H1 (cell line): ENCODE results near the gene GGA1. TPM values are rescaled to one million over a fixed set of nuclear protein-coding genes. Genes with fewer than 3 reads are reported as not detected.

ENCODE experiments used
- BRCA1 ChIP-seq: IDR thresholded peaks from 2 replicates; pipeline ENCODE4 v1.6.1; 2012; ENCODE audit warnings: low read depth, low read length, improper control_type of control experiment
- CBX5 ChIP-seq: fragments of 300-800, 300-1000 bp; sonication (generic); IDR thresholded peaks from 2 replicates; pipeline ENCODE4 v1.7.1; 2016; ENCODE audit warnings: antibody characterized with exemption, low read length, low read depth
- GTF2F1 ChIP-seq: IDR thresholded peaks from 2 replicates; pipeline ENCODE4 v1.6.1; 2012; ENCODE audit warnings: low read depth, low read length, improper control_type of control experiment, borderline replicate concordance
- NRF1 ChIP-seq: IDR thresholded peaks from 2 replicates; pipeline ENCODE4 v1.6.1; 2011; ENCODE audit warnings: mild to moderate bottlenecking, low read depth, low read length, improper control_type of control experiment
- TAF1 ChIP-seq: IDR thresholded peaks from 2 replicates; pipeline ENCODE4 v1.6.1; 2011; ENCODE audit warnings: mild to moderate bottlenecking, low read depth, low read length
- polyA plus RNA-seq, 7 experiments: library from polyadenylated mRNA; depleted of rRNA in 3 of 7; stranded (reverse) in 5 of 7; unstranded in 2 of 7; fragments of >200 nt in 5 of 7; fragments of 200-250 nt in 2 of 7; gene quantifications; 1 replicate in 5 of 7; 2 replicates in 1 of 7; 4 replicates in 1 of 7; pipeline versions ENCODE4 v1.2.1 to v1.2.3, GENCODE V29; 2011 to 2013; ENCODE audit warnings: missing spikeins in 2 of 7, mixed read lengths in 2 of 7
- total RNA-seq: library from RNA; stranded (reverse); fragmentation: NEBNext Ultra II Directional; extraction: Animal tissue kit (Norgen Biotek cat#: 25700); gene quantifications from 2 replicates; pipeline ENCODE4 v1.2.1, GENCODE V29; 2021

GGA1 gene
- total and polyA plus RNA-seq, 2 of the 8 experiments (the other 6 are each of a cell fraction or from before 2014, with no cell fraction given) = 49.3 to 57.2 TPM

DNA sequence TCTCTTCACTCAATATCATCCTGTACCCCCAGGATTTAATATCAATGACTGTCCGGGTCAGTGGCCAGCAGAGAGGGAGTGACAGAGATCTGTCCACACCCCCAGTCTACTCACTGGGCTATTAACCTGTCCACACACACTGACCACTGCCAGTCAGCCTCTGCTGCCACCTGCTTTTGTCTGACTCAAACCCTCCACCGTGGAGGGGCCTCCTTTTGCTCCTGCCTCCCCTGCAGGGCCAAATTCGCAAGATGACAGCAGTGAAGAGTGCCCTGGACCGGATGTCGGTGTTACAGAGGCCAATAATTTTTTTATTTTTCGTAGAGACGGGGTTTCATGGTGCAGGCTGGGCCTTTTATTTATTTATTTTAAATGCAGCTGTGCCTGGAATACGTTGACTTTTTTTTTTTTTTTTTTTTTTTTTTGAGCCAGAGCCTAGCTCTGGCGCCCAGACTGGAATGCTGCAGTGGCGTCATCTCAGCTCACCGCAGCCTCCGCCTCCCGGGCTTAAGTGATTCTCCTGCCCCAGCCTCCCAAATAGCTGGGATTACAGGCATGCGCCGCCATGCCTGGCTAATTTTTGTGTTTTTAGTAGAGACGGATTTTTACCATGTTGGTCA, 55.0 kb downstream of the GGA1 start (continued):
- TF ChIP-seq BRCA1 (no peak), TAF1 (no peak), GTF2F1 (no peak), CBX5 (no peak), NRF1 (no peak)
